Sciatic nerve (tissue), 2 donors: ENCODE measurements around the gene FGFBP1. TPM values are rescaled to one million over a fixed set of nuclear protein-coding genes. Genes with fewer than 3 reads are reported as not detected.
A peak's percentile ranks its signal among the peaks of the same experiment; 100 is the strongest.
"Not testable (repeated sequence)": the region's sequence is repeated elsewhere in the genome, so short reads cannot be mapped to it uniquely, and the experiment has no call there.

ENCODE experiments used
- ATAC-seq: fragments of 200-7000 bp; cut with Tn5 transposase; one replicate; pipeline ENCODE4 v1.9.1; 2020; ENCODE audit warnings: mild to moderate bottlenecking, moderate library complexity
- DNase-seq: peaks from one replicate; pipeline ENCODE4 v3.0.0-alpha.2; 2020; ENCODE audit warnings: low spot score
- intact Hi-C: fragments of 100-400 bp; cut with DNase I; formaldehyde crosslinking; loops from one replicate; pipeline ENCODE4 v1.14.2; 2022
- total RNA-seq: library from RNA; stranded (reverse); fragmentation: NEBNext Ultra II Directional; extraction: Animal tissue kit (Norgen Biotek cat#: 25700); gene quantifications from one replicate; pipeline ENCODE4 v1.2.1, GENCODE V29; 2021
- donor health status: DM: no; HTN: no; CAD: no.
- donor health status: DM: no; HTN: no; CAD: no.

FGFBP1 gene
- total RNA-seq, 1 donor from 2014 or later: not detected

DNA sequence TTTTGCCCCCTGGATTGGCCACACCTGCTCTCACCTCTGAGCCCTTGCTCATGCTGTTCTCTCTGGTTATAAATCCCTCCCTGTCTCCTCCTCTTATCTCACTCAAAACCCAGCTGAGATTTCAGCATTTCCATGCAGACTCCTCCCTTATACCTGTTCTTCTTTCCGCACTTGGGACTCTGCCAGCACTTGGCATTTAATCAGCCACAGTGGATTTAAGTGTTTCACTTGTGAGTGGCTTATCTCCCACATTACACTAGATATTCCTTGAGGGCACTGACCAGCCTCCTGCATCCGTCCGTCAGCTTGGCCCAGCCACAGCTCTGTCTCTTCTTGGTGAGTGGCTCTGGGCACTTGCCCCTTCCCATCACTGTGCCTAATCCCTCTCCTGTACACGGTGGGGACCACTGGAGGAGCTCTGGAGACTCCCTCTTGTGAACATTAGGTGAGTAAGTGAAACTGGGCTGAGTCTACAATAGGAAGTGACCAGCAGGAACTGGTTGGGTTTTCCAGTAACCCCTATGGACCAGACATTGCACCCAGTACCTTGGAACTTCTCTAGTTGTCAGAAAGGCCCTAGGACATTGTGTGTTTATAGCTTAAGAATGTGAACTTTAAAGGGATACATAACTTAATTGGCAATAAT, 19.9 kb downstream of the FGFBP1 start:
- ATAC-seq (no peak), DNase-seq (no peak)
- intact Hi-C loops: no loop called here

DNA sequence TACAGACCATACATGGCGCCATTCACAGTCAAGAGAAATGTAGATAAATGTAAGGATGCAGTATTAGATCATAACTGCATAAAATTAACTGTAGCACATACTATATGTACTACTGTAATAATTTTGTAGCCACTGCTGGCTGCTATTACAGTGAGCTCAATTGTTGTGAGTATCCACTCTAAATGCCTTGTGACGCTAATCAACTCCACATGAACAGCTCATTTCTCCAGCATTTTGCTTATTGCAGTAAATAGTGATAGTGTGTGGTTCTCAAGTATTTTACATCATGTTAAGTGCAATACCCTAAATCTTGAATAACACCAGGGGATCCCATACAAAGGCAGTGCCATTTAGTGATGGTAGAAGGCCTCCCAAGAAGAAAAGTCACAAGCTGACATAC, 21.2 kb downstream of the FGFBP1 start:
- DNase-seq (no peak), ATAC-seq (no peak)
- intact Hi-C loops: no loop called here

DNA sequence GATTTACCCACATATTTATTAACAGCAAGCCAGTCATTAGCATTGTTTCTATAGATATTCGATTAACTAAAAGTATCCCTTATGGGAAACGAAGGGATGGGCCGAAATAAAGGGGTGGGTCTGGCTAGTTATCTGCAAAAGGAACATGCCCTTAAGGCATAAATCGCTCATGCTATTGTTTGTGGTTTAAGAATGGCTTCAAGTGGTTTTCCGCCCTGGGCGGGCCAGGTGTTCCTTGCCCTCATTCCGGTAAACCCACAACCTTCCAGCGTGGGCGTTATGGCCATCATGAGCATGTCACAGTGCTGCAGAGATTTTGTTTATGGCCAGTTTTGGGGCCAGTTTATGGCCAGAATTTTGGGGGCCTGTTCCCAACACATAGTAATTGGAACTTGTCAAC, 22.2 kb downstream of the FGFBP1 start:
- DNase-seq, ATAC-seq, intact Hi-C loops: not testable (repeated sequence)

DNA sequence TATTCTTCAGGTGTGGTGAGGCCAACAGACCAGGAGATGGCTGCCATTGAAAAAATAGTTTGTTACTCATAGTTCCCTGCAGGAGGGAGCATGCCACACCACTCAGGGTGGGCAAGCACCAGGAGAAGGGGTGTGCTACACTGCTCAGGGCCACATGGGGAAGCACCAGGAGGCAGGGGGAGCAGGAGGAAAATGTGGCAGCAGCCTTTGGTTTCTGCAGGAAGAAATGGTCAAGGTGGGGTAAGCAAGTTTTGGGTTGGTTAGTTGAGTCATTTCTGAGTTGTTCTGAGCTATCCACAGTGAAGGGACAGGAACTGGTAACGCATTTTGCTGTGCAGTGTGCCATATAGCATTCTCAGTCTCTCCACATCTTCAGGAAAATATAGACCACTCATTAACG, 23.8 kb downstream of the FGFBP1 start:
- intact Hi-C loops: no loop called here
- no peak for ATAC-seq
- DNase-seq: no peak

DNA sequence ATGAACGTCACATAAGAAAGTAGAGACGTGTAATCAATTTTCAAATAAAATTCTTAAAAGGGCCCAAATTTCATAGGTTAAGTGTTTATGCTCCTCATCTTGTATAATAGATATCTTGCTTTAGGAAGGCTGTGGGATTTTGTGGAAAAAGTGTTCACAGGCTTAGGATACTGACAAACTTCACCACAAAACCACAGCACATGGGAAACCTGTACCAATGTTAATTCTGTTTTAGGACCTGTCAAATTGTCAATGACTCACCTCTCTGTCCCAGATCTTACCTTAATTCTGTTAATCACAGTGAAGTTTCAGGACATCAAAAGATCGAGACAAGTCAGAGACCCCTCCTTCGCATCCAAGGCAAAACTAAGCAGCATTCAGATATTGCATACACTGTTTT, 24.2 kb downstream of the FGFBP1 start:
- DNase-seq: no peak
- no peak for ATAC-seq
- intact Hi-C loops: no loop called here

DNA sequence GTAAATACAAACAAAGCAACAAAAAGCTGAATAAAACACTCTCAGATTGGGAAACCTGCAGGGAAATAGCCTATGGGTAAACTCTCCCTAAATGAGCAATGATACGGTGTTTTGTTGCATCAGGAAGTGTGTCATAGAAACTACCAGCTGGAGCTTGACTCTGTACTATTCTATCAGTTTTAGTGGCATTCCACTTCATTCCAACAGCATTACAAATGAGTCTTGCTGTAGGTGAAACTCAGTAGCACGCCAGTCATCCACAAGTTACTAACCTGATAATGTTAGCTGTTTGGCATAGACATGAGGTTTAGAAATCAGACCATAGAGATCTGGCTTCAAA, 24.9 kb downstream of the FGFBP1 start:
- DNase-seq (no peak), ATAC-seq (no peak)
- intact Hi-C loops: no loop called here

DNA sequence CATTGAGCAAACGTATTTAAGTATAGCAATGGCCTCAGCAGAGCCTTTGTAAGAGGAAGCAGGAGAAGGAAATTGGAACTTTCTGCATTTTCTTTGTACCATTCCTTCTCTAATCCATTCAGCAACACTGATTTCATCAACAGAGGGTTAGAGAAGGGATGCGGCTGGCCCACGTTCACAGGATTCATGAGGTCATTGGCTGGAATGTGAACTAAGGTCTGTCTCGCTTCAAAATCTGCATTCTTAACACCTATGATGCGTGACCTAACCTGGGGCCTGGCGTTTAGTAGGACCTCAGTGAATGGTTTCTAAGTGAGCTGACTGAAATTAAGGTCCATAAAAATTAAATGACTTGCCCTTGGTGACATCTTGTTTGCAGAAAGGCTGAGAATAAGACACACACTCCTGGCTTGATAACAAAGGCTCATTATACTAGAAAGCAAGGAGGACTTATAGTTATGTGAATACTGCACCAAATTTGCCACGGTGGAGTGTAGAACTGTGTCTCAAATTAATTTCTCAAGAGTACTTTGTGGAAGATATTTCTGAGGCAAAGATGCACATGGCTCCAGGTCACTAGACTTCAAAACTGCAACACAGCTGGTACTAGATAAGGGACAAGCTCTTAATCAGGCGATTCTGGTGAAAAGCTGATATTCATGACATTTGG, 25.4 kb downstream of the FGFBP1 start:
- ATAC-seq (peak; percentile 65), DNase-seq (no peak)
- intact Hi-C loops: no loop called here

DNA sequence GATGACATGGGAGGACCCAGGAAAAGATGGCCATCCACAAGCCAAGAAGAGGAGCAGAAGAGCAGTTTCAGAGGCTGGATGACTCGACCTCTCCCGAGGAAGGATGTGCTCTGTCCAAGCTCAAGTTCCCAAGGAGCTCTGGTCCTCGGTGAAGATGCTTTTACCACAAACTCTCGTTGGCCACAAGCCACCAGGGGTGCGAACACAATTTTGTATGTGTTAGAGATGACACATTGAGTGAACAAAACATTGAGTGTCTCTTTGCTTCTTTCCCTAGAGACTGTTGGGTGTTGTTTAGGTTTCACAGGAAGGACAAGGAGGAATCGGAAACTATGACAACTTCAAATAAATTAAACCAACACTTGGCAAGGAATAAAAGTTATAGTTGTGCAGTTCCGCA, 26.3 kb downstream of the FGFBP1 start:
- intact Hi-C loops: no loop called here
- DNase-seq: no peak
- no peak for ATAC-seq

DNA sequence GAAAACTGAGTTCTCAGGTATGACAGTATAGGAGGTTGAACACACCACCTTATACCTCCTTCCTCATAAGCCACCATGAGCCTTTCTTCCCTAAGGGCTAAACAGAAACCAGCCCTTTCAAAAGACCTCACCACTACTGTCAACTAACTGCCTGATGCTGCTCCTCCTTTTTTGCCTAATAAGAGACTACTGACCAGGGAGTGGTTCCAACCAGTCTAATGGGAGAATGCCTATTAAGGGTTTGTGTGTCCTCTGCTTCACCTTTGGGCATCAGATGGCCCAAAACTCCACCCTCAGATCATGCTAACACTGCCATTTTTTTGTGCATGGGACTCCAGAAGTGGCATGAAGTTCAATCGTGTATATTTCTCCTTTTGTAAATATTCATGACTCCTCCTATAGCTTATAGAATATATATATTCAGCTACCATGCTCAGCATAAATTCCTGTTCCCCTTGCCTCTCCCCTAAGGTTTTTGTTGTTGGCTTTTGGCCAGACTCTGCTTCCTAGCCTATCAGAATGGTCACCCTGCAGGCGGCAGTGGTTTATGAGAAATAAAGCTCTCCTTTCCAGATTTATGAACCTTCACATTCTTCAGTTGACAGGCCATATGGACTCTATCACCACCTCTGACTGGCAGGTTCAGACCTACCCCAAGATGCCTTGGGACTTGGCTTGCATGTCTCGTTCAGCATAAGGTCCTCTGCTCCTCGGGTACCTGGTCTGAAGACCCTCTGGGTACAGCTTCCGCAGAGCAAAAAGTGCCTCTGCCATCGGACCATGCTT, 28.2 kb downstream of the FGFBP1 start:
- no peak for DNase-seq
- ATAC-seq: no peak
- intact Hi-C loops: no loop called here

DNA sequence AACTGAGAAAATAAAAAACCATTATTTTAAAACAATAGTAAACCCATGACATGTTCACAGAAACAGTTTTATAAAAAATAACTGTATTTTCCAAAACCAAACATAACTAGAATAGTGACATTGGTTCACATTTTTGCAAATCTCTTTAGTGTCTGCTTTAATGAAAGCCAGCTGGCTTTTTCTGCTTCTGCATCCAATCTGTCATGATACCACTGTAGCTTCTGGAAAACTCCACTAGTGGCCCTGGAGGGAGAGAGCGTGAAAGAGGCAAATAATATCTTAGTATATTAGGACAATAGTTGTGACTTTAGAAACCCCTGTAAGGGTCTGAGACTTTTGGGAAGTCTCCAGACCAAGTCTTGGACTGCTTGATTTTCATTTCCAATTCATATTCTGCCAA, 31.1 kb downstream of the FGFBP1 start:
- ATAC-seq (peak; percentile 42), DNase-seq (no peak)
- intact Hi-C loops: no loop called here

DNA sequence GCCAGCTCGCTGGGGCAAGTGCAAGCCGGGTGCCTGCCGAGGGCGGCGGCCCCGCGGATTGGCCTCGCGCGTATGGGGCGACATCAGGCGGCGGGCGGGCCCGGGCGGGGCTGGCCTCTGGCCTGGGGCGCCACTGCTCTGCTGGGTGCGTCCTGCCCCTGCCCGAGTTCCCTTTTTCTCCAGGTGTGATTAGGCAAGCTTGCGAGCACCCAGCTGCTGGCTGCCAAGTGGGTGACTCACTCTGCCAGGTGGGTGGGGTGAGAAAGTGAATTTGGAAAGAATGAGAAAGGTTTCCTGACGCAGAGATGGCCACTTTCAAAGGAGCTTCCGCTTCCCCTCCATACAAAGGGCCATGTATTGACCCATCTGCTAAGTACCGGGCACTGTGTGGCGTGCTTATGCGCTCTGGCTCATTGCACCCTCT, 32.5 kb downstream of the FGFBP1 start:
- no peak for ATAC-seq
- no peak for DNase-seq
- intact Hi-C loops: no loop called here

DNA sequence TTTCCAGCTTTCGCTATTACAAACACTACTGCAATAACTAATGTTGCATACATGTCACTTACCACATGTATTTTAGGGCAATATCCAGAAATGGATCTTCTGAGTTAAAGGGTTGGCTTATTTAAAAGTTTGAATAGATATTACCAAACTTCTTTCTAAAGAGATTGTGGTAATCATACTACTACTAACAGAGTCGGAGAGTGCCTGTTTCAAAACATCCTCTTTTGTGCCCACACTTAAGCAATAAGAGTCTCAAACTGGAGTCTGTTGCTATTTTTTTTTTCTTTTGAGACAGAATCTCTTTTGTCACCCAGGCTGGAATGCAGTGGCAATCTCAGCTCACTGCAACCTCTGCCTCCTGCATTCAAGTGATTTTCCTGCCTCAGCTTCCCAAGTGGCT, 35.8 kb downstream of the FGFBP1 start:
- ATAC-seq (no peak), DNase-seq (no peak)
- intact Hi-C loops: no loop called here

DNA sequence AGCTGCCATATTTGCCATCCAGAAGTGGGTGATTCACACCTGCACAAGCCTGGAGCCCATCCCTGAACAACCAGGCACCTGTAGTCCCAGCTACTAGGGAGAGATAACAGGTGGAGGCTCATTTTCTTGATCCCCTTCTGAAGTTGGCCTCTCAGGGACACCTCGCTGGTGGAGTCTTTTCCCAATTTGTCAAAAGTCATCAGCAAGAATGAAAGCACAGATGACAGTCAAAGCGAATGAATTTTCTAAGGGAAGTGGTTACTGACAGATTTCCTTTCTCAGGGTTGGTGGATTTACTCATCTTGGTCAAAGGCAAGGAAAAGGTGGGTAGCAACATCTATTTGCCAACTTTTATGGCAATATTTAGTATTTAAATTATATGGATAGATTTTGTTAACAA, 36.5 kb downstream of the FGFBP1 start:
- no peak for DNase-seq
- intact Hi-C loops: no loop called here
- no peak for ATAC-seq

DNA sequence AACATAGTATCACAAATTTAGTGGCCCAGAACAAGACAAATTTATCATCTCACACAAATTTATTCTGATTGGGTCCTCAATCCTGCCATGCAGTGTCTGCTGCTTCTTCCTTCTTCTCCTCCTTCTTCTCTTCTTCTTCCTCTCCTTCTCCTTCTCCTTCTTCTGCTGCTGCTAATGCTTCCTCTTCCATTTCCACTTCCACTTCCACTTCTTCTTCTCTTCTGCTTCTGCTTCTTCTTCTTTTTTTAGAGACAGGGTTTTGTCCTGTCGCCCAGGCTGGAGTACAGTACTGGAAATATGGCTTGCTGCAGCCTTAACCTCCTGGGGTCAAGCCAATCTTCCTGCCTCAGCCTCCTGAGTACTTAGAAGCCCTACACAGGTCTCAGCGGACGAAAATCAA, 37.5 kb downstream of the FGFBP1 start:
- no peak for ATAC-seq
- intact Hi-C loops: no loop called here
- DNase-seq: no peak

DNA sequence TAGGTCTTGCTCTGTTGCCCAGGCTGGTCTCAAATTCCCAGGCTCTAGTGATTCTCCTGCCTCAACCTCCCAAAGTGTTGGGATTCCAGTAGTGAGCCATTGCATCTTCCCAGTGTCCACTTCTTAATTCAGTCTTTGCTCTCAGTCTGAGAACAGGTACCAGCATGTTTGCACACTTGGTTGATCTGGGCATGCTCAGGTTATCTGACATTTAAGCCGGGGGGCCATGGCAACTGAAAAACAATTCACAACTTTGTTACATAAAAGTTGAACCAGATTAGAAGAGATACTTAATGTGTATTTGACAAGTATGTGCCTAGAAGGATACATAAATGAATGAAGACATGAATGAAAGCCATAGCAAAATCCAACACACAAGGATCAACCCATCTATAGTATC, 39.0 kb downstream of the FGFBP1 start:
- intact Hi-C loops: no loop called here
- ATAC-seq: no peak
- no peak for DNase-seq

DNA sequence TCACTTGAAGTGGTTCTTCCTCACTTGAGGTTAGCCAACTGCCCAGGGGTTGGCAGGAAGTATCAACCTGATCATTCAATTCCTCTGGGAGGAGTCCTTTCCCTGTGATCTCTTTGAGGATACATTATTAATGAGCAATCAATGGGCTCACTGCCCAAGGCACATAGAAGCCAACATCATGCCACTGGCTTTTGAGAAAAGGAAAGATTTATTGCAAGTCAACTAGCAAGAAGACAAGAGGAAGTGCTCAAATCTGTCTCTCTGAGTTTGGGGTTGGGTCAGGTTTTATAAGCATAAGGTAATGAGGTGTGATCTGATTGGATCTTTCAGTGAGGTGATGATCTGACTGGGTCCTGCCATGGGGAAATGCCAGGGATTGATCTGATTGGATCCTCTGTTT, 39.6 kb downstream of the FGFBP1 start:
- ATAC-seq: no peak
- DNase-seq: no peak
- intact Hi-C loops: no loop called here

DNA sequence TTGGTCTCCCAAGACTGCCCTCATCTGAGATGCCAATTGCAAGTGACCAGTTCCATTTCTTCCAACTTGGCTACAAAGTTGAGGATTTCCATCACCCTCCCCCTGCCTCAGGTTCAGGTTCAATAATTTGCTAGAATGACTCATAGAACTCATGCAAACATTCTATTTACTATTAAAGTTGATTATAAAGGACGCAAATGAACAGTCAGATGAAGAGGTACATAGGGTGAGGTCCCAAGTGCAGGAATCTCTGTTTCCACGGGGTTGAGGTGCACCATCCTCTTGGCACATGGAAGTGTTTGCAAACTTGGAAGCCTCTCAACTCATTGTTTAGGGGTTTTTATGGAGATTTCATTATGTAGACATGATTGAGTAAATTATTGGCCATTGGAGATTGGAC, 41.0 kb downstream of the FGFBP1 start:
- DNase-seq: no peak
- ATAC-seq: no peak
- intact Hi-C loops: no loop called here

DNA sequence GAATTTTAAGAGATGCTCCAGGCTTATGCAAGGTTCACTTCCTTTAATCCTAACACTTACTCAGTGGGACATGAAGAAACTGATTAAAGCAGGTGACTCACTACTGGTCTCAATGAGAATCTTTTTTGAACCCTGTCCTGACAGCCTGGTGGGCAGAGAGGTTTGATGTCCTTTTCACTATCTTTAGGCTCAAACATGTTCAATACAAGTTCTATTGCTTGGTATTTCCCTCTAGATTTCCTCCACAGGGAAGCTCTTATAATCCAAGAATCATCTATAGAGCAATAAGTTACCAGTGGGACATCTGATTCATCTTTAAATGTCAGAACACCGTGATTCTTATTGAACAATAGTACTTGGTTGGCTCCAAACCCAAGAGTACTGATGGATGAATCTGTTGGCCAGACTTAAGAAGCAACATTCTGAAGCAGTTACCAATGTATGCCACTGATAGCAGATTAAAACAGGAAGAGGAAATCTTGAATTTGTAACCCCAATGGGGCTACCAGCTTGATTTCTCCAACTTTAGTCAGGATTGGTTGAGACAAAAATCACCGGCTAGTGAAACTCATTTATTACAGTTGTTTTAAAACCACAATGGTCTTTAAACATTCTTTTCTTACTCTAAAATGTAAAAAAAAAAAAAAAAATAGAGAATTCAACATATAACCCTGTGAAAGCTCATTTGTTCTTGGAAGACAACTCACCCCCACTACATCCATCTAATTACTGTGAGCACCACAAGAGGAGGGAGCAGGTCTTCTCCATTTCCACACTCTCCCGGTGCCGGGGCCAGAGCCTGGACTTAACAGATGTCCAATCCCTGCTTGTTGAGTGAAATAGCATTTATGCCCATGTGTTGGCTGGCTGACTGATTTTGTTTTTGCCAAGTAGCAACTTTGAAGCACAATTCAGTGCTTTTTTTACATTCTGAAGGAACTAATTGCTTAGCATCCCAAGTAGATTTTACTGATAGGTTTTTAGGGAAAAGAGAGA, 43.3 kb downstream of the FGFBP1 start:
- ATAC-seq (no peak), DNase-seq (no peak)
- intact Hi-C loops: no loop called here

DNA sequence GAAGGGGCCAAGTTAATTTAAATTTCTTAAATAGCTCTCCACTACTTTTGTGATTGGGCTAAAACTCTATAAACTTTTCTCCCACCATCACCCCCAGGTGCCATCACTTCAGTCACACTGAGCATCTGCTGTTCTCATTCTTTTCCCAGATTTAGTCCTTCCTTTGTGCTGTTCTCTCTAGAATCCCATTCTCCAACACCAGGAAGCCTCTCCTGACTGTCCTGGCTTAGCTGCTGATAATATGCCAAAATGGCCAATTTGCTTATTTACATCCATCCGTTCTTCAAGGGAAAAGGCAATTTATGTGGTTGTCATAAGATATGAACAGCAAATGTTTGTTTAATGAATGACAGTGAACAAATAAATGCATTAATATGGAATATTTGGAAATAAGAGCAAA, 44.1 kb downstream of the FGFBP1 start:
- intact Hi-C loops: no loop called here
- no peak for DNase-seq
- ATAC-seq: no peak
